MG63 (cell line): ENCODE data around the gene RING1. TPM values are rescaled to one million over a fixed set of nuclear protein-coding genes. Genes with fewer than 3 reads are reported as not detected.
A peak's percentile ranks its signal among the peaks of the same experiment; 100 is the strongest.

Experiments
- DNase-seq: peaks from one replicate; pipeline ENCODE4 v3.0.0-alpha.2; 2020
- H3K27me3 ChIP-seq: fragments of 250-450 bp; sonication (Bioruptor Pico); 2 replicates; pipeline ENCODE4 v1.5.1; 2020; ENCODE audit warnings: mild to moderate bottlenecking, moderate library complexity
- H3K36me3 ChIP-seq: fragments of 250-450 bp; sonication (Bioruptor Pico); 2 replicates; pipeline ENCODE4 v1.5.1; 2020; ENCODE audit warnings: mild to moderate bottlenecking, moderate library complexity
- H3K4me3 ChIP-seq: fragments of 250-450 bp; sonication (Bioruptor Pico); 2 replicates; pipeline ENCODE4 v1.5.1; 2020; ENCODE audit warnings: mild to moderate bottlenecking, moderate library complexity
- H3K9me3 ChIP-seq: fragments of 250-450 bp; sonication (Bioruptor Pico); 2 replicates; pipeline ENCODE4 v1.5.1; 2020; ENCODE audit warnings: mild to moderate bottlenecking, moderate library complexity
- total RNA-seq: library from RNA; depleted of rRNA; stranded (reverse); fragments of >200 nt; shearing (Covaris generic); gene quantifications from 2 replicates; pipeline ENCODE4 v1.2.3, GENCODE V29; 2014; ENCODE audit warnings: low replicate concordance; rRNA removed

The RING1 gene
- 77.7 and 171 TPM in 2 replicates for total RNA-seq

- no peaks in the 10 kb centered on the region for H3K27me3 ChIP-seq
- H3K36me3 ChIP-seq = peaks cover 51% of the 10 kb centered on the region
- H3K9me3 ChIP-seq = no peaks in the 10 kb centered on the region
- DNase-seq = peak; percentile 97
- peak within 1 kb of the TSS; percentile 98 for H3K4me3 ChIP-seq
These were observed at the start of gene RING1 for GRCh38 chr6:33208091-33208967. Gene RING1, plus strand, starts transcription at chr6:33208500. Its CDS starts 323 bp downstream, at chr6:33208823.

GRCh38 chr6:33160096-33160495, 48.2 kb upstream of the RING1 start:
- no peaks in the 10 kb centered on the region for H3K27me3 ChIP-seq
- no peak overlapping the region for H3K4me3 ChIP-seq
- DNase-seq = no peak
- H3K9me3 ChIP-seq = no peaks in the 10 kb centered on the region
- H3K36me3 ChIP-seq = no peaks in the 10 kb centered on the region

GRCh38 chr6:33160728-33161344, 47.5 kb upstream of the RING1 start:
- Histone ChIP-seq H3K36me3 (no peaks in the 10 kb centered on the region), H3K27me3 (no peaks in the 10 kb centered on the region), H3K9me3 (no peaks in the 10 kb centered on the region), H3K4me3 (peak overlapping the region; percentile 51)
- DNase-seq = peak; percentile 100

GRCh38 chr6:33161354-33162331, 46.7 kb upstream of the RING1 start:
- Histone ChIP-seq H3K27me3 (no peaks in the 10 kb centered on the region), H3K36me3 (no peaks in the 10 kb centered on the region), H3K9me3 (no peaks in the 10 kb centered on the region), H3K4me3 (peak overlapping the region; percentile 51)
- peak; percentile 98 for DNase-seq

GRCh38 chr6:33163540-33163939, 44.8 kb upstream of the RING1 start:
- Histone ChIP-seq H3K27me3 (no peaks in the 10 kb centered on the region), H3K9me3 (no peaks in the 10 kb centered on the region), H3K4me3 (no peak overlapping the region), H3K36me3 (no peaks in the 10 kb centered on the region)
- DNase-seq = no peak

- Histone ChIP-seq H3K27me3 (no peaks in the 10 kb centered on the region), H3K36me3 (no peaks in the 10 kb centered on the region), H3K9me3 (no peaks in the 10 kb centered on the region), H3K4me3 (no peak overlapping the region)
- no peak for DNase-seq
These were observed 44.1 kb upstream of the RING1 start for GRCh38 chr6:33164176-33164575.

GRCh38 chr6:33164665-33165373, 43.5 kb upstream of the RING1 start:
- Histone ChIP-seq H3K36me3 (no peaks in the 10 kb centered on the region), H3K27me3 (no peaks in the 10 kb centered on the region), H3K4me3 (no peak overlapping the region), H3K9me3 (no peaks in the 10 kb centered on the region)
- no peak for DNase-seq

- H3K36me3 ChIP-seq = no peaks in the 10 kb centered on the region
- no peak for DNase-seq
- H3K9me3 ChIP-seq = no peaks in the 10 kb centered on the region
- H3K4me3 ChIP-seq = no peak overlapping the region
- H3K27me3 ChIP-seq = no peaks in the 10 kb centered on the region
These were observed 42.6 kb upstream of the RING1 start for GRCh38 chr6:33165581-33166258.

DNA sequence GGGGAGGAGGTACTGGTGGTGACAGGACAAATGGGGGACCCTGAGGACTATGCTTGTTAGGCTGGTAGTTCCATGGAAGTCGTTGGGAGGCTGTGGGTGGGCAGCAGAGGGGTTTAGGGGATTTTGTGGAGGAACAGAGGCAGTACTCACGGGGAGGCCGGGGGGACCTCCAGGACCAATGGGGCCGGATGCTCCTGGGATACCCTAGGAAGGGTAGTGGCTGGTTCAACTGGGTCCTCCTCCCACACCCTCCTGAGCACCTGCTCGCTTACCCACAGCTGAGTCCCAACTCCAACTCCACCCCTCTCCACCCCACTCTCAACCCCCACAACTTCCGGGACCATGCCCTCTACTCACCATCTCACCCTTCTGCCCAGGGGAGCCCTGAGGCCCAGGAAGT, 41.9 kb upstream of the RING1 start:
- no peak for DNase-seq
- Histone ChIP-seq H3K27me3 (no peaks in the 10 kb centered on the region), H3K9me3 (no peaks in the 10 kb centered on the region), H3K36me3 (no peaks in the 10 kb centered on the region), H3K4me3 (no peak overlapping the region)

GRCh38 chr6:33166811-33167210, 41.5 kb upstream of the RING1 start:
- DNase-seq = no peak
- H3K36me3 ChIP-seq = no peaks in the 10 kb centered on the region
- H3K9me3 ChIP-seq = no peaks in the 10 kb centered on the region
- no peak overlapping the region for H3K4me3 ChIP-seq
- no peaks in the 10 kb centered on the region for H3K27me3 ChIP-seq

GRCh38 chr6:33167374-33168283, 40.7 kb upstream of the RING1 start:
- no peak overlapping the region for H3K4me3 ChIP-seq
- no peaks in the 10 kb centered on the region for H3K9me3 ChIP-seq
- no peaks in the 10 kb centered on the region for H3K27me3 ChIP-seq
- H3K36me3 ChIP-seq = no peaks in the 10 kb centered on the region
- DNase-seq = no peak

- no peaks in the 10 kb centered on the region for H3K36me3 ChIP-seq
- no peaks in the 10 kb centered on the region for H3K27me3 ChIP-seq
- DNase-seq = no peak
- no peaks in the 10 kb centered on the region for H3K9me3 ChIP-seq
- H3K4me3 ChIP-seq = no peak overlapping the region
These were observed 40.1 kb upstream of the RING1 start for GRCh38 chr6:33168284-33168601.

GRCh38 chr6:33168639-33169038, 39.7 kb upstream of the RING1 start:
- no peak for DNase-seq
- no peak overlapping the region for H3K4me3 ChIP-seq

DNA sequence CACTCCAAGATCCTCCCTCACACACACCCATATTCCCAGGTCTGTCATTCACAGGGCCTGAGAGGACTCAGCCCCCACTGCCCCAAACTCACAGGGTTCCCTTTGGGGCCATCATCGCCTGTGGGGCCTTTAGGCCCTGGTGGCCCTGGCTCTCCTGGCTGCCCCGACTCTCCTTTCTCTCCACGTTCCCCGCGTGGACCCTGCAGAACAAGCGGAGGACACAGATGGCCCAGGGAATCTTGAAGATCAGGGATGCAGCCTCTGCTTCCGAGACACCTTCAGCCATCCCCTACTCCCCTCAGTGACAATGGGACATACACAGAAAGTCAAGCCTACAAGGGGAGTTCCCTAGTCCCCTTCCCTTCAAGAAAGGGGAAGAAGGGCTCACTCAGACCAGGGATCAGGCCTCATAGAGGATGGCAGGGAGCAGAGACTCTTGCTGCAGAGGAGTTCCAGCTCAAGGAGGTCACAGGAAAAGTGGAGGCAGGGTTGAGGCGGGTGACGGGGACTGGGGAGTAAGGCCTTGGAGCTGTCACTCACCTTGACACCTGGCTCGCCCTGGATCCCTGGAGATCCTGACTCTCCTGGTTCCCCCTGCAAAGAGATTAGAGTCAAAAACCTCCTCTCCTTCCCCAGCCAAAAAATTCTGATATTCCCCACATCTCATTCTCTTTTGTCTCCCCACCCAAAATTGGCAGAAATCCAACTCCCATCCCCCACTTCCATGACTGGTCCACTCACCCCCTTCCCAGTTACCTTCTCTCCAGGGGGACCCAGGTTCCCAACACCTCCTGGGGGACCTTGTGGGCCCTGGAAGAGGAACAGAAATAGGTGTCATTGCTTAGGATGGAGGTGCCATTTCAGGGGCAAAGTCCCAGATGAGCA, 38.8 kb upstream of the RING1 start:
- DNase-seq = no peak
- Histone ChIP-seq H3K9me3 (no peaks in the 10 kb centered on the region), H3K4me3 (no peak overlapping the region), H3K36me3 (no peaks in the 10 kb centered on the region), H3K27me3 (no peaks in the 10 kb centered on the region)

More at GRCh38 chr6:33168639-33169038, 39.7 kb upstream of the RING1 start:
- H3K27me3 ChIP-seq = no peaks in the 10 kb centered on the region
- H3K9me3 ChIP-seq = no peaks in the 10 kb centered on the region
- no peaks in the 10 kb centered on the region for H3K36me3 ChIP-seq
